HG02623 (cell line): ENCODE results near the gene PPIB.

Source experiments
- ATAC-seq: cut with Tn5 transposase; IDR thresholded peaks from one replicate; pipeline ENCODE4 v1.9.1; 2021; ENCODE audit warnings: moderate library complexity; ENCODE audit not compliant: unreplicated experiment

Gene PPIB

DNA sequence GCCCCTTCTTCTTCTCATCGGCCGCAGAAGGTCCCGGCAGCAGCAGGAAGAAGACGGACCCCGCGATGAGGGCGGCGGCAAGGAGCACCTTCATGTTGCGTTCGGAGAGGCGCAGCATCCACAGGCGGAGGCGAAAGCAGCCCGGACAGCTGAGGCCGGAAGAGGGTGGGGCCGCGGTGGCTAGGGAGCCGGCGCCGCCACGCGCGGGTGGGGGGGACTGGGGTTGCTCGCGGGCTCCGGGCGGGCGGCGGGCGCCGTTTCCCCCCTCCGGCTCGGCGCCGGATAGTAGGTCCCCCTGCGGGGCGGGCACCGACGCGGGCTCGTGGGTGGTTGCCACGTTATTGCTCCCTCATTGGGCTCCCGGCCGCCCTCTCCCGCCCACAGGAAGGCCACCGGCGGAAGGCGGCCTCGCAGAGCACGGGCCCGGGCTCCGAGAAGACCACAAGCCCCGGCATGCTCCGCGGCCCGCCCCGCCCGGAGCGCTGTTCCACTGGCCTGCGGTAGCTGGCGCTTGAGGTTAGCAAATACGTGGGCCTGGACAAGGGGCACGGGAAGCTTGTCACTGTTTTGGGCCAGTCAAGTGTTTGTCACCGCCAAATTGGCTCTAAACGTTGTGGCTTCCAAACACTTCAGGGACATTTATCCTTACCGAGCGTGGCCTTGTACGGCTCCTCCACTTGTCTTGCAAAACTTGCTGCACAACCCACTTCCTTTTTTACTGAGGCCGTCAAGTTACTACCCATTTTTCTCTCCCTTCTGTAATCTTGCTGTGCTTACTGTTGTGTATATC lies at the start of gene PPIB:
PPIB (minus strand) TSS at position 154 of the 790 bp plus-strand sequence; CDS start at position 118, 36 bp downstream.
- peak; percentile 92 for ATAC-seq

DNA sequence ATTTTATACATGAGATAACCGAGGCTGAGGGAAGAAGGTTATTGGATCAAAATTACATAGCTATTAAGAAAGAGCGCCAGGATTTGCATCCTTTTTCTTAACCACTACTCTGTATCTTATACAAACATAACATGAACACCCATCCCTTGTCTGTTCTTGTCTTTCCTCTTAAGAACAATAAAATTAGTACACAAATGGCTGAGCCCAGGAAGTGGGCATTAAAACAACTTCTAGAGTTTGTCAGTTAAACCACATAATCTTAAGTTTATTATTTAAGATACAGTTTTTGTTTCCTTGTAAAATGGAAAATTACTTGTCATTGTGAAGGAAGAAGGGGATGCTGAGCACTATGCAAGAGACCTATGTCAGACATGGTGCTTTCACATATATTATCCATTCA lies 48.9 kb upstream of the PPIB start:
- ATAC-seq, result no peak

DNA sequence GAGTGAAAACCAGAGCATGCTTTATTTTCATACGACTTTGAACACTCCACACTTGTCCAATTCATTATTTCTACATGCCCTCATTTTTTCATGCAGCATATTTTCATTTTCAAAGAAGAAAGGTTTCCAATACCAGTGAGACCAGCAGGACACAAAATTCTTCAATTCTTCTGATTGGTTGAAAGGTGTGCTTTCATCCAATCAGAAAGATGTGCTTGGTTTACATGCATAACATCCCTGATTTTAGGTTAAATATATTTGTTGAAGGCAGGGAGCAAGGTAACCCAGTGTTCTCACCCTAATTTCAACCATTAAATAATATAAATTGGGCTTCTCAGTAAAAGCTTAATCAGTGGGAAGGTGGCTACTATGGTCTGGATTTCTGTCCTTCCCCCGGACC lies 47.5 kb upstream of the PPIB start:
- no peak for ATAC-seq

DNA sequence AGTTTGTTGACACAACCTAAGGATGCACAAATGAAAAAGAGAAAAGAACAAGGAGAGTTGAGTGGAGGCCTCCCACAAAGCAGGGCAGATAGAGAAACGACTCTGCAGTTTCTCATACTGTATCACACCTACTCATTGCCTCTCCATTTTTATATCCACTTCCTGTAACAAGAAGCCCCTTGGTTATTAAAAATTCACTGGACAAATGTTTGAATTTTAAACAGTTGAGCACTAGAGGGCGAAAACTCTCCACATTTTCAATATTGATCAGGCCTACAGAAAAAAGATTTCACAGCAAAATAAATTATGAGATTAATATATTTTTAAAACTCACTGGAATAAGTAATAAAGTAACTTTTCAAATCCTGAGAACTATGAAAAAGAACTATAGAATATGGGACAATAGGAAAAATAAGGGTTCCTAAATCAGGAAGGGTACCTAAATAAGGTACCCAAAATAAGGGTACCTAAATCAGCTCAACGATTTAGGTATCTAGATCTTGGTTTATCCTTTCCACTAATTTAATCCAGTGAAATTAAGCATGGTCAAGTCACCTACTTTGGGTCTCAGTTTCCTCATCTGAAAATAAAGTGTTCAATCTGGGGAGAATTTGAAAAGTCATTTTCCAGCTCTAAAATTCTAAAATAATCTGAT lies 47.0 kb upstream of the PPIB start:
- ATAC-seq, result no peak

DNA sequence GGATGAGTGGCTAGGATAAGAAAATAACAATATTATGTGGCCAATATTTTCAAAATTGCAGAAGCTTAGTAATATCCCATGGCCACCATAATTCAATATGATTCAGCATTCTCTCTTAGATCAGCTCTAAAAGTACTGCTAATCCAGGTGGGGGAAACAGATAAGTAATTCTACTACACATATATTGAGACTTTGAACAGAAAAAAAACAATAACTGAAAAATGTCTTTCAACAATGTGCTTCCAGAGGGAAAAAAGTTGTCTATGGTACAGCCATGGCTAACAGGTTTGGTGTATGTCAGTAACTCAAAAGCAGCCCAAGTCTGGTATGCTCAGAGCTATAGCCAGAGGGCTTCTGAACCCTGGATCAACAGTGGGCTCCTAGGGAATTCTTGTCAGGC lies 42.4 kb upstream of the PPIB start:
- no peak for ATAC-seq

DNA sequence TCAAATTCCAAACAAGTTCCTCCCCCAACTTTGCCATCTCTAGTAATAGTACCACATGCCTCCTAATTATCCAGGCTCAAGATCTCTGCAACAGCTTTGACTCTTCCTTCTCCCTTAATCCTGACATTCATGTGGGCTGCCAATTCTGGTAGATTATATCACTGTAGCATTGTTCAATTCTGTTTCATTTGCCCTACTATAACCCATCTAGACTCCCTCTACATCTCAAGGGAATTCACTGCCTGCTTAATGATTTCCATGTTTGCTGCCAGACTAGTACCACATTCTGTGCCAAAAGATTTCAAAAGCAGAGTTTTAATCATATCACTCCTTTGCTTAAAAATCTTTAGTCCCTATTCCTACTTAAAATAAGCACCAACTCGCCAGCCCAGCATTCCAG lies 34.6 kb upstream of the PPIB start:
- ATAC-seq, result no peak

DNA sequence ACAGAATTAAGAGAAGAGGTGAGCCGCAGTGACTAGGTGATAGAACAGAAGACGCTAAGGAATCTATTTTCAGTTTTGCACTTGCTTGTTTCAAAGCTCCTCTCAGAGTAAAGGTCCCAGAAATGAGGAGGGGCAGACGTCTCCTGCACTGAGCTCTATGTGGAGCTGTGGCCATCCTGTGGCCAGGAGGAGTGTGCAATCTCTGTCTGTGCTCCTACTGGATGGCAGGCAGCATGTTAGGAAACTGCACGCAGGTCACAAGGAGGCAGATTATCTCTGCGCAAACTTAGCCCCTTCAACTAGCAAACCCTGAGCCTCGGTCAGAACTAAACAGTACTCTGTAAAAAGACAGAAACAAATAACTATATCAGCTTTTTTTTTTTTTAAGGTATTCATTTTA lies 31.1 kb upstream of the PPIB start:
- no peak for ATAC-seq

DNA sequence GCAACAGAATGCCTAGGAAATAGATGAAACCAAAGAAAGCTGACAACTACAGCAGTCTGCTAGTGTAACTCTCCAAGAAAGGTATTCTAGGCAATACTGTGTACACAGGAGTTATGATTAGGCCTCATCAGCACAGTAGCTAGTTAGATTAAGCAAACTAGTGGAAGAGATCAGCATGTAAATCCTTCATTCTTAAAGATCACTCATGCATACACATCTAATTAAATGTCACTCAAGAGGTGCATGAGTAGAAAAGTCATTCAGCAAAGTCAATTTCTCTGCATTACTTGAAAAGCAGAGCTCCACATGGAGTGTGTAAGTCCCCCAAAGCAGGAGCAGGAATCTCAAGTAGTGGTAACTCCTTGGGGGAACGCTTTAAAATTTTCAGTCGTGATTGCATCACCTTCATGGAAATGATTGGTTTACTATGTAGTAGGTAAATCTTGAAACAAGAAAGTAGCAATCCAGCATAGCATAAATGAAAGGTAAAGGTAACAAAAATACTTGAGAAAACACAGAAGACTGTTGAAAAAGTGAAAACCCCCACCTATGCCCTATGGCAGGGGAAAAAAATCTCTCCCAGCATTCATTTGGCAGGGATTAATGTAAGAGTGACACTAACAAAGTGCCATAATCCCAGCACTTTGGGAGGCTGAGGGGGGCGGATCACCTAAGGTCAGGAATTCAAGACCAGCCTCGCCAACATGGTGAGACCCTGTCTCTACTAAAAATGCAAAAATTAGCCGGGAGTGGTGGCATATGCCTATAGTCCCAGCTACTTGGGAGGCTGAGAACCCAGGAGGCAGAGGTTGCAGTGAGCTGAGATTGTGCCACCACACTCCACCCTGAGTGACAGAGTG lies 29.4 kb upstream of the PPIB start:
- ATAC-seq, result no peak

DNA sequence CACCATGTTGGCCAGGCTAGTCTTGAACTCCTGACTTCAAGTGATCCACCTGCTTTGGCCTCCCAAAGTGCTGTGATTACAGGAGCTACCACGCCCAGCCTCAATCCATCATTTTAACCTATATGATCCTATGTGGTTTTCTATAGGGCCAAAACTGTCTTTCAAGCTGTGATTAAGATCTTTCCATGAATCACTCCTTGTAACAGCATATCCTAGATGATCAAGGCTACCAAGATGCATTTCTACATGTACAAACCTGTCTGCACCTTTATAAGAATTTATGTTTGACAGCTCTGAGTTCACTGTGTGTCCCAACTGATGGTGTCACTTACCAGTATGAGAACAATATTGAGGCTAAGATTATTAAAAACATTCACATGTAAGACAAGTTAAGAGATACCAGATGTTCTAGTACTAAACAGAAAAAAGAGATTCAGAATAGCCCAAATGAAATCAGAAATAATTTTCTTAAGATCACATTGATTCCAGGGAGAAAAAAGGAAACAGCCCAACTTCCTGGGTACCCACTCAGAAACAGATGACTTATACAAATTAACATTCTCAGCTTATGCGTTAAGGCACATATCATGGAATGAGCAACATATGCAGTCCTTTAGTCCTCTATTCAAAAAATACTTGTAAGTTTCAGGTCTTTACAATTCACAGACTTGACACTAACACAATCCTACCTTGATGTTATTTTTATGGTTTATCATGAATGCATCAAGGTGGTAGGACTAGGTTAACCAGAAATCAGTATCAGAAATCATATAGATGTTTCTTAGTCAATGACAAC lies 24.8 kb upstream of the PPIB start:
- ATAC-seq, result no peak

DNA sequence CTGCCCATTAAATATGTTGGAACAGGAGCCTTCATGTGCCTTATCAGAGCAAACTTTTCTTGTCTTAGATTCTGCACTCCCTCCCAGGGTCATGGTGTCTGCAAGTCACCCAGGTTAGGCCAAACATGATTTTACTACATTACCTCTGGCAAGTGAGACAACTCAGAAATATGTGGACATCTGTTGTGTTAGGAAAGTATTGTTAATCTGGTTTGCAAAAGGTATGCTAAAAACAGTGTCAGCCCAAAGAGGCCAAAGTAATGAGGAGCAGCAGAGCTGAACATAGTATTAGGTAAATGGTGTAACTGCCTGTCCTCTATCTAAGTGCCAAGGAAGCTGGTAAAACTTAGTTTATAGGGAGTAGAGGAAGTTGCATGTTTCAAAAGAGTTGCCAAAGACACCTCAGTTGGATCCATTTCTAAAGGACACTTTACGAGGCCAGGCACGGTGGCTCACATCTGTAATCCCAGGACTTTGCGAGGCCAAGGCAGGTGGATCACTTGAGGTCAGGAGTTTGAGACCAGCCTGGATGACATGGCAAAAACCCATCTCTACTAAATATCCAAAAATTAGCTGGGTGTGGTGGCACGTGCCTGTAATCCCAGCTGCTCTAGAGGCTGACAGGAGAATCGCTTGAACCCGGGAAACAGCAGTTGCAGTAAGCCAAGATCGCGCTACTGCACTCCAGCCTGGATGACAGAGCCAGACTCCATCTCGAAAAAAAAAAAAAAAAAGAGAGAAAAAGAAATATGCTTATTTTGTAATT lies 22.5 kb upstream of the PPIB start:
- no peak for ATAC-seq

DNA sequence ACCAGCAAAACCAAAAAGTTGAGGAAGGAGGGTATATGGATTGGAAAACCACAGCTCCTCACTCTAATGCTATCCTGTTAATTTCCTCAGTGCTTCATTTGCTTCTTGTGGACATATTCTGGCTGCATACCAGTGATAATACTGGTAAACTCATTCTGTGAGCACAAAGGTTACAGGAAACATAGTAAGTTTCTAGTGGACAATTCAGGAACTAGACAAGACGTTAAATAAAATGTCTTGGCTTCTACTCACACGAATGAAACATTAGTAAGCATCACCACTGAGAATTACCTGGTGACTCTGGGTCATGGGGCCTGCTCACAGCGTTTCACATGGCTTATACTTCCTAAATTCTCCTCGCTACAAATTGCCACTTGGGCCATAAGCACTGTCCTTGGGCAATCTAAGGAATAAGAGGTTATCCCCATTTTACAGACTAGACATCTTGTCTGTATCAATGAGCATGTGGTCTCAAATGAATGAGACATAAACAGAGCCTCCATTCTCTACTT lies 20.1 kb upstream of the PPIB start:
- ATAC-seq, result no peak

DNA sequence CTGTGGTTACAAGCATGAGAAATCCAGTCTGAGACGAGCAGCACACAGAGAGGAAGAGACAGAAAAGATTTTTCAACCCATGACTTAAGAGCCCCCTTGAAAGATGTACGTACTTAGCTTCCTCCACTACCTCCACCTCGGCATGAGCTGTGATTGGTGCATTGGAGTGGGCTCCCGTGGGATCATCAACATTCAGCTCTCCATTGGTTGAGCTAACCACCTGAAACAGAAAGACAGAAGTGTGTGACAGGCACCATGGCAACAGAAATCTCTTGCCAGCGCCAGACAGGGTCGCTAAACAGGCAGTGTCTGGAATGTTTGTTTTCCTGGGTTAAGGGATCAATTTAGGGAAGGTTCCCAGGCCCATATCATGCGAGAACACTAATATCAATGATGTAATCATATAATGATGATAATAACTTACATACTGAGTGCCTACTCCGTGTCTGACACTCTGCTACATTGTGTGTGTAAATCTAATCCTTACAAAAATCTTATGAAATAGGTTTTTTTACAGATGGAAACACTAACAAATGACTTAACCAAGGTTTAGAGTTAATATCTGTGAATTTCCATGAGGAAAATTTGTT lies 17.5 kb upstream of the PPIB start:
- ATAC-seq, result no peak

DNA sequence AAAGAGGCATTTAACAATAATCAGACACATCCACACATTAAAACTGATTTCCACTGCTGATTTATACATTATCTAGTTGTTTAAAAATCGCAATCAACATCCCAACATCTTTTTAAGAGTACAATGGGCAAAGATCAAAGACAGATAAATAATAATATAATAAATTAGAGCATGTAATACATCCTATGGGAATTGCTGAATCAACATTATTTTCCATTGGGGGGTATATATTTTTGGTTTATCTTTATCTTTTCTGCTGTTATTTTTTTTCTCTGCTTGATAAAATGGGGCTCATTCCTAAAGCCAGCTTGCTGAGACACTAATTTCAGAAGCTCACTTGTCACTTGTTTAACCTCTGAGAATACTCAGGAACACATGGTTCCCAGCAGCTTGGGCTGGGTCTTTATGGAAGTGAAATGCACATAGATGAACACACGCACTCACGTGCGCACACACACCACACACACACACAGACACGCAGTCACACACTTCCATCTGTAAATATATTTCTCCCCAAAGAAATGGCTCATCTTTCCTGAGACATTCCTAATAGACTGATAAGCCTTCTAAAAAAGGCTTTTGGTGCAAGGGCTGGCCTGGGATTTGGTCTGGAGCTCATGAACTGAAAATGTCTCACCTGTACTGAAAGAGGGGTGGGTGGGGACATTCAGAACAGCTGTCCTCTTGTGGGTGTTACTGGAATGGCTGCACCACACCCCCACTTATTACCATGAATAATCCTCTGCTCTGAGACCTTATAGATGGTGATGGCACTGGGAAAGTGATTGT lies 3.5 kb upstream of the PPIB start:
- no peak for ATAC-seq

DNA sequence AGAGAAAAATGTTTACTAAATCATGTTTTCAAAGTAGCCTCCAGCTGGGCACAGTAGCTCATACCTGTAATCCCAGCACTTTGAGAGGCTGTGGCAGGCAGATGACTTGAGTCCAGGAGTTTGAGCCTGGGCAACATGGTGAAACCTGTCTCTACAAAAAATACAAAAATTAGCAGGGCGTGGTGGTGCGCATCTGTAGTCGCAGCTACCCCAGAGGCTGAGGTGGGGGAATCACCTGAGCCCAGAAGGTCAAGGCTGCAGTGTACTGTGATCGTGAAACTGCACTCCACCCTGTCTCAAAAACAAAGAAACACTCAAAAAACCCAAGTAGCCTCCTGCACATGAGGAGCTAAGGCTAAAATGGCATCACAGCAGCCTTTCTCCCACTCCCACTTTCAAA lies 1.6 kb upstream of the PPIB start:
- no peak for ATAC-seq

DNA sequence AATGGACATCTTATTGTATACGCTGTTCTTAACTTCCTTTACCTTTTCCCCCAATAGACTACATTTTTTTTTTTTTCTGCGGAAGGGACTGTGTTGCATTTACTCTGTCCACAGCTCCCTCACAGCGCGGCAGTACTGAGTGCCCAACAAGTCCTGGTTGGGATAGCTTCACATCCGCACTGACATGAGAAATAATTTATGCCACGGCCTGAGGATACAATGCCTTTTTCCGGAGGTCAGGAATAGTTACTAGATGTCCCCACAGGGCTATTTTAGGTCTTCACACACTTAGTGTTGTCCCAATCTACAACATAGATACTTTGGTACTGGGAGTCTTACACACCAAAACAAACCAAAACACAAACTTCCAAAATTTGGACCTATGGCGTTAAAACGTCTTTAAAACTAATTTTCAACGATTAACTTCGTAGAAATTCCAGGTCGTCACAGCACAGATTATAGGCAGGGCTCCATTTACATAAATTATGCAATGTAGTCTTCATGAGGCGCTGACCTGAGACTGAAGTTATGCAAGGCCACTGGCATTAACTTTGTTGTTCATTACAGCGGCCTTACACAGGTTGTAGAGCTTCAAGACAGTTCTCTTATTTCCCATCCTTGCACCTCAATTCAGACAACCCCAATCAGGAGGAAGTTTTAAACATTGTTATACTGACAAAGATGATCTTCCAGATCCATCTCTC lies 989 bp upstream of the PPIB start:
- no peak for ATAC-seq

DNA sequence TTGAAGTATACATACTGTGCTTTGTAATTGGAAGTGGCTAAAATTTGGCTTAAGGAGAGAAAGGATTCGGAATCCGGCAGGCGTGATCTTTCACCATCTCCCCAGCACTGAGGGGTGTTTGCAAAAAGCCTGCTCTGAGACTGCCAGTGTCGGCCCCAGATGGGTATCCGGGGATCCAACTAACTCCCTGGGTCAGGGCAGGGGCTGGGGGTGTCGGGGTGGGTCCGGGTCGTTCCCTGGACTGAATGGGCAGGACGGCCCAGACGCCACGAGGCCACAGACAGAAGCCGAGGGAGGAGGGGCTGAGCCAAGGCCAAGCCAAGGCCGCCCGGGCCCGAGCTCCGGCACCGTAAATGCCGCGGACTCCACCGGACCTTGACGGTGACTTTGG lies 349 bp downstream of the PPIB start:
- ATAC-seq, result peak; percentile 15

DNA sequence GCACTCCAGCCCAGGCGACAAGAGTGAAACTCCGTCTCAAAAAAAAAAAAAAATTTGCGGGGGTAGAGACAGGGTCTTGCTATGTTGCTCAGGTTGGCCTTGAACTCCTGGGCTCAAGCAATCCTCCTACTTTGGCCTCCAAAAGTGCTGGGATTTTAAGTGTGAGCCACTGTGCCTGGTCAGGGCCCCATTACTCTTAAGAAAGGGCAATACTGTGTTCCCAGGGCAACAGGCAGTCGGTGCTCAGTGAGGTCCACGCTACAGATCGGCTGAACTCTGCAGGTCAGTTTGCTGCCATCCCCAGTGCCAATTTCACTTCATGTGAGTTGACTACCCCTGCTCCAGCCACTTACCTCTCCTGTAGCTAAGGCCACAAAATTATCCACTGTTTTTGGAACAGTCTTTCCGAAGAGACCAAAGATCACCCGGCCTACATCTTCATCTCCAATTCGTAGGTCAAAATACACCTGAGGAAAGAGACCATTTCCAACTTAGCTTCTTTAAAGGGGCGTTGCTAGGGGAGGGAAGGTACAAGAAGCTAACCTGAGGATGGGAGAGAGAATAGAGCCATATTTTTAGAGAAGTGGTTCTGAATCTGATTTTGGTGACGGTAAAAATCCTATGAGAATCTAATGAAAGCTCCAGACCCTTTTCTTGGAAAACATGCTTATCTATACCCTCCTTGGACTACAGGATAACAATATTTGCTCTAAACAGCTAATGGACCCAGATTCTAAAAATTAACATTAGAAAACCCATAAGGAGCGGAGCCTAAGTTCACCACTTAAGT lies 939 bp downstream of the PPIB start:
- no peak for ATAC-seq
